ENCODE measurements around the gene DUSP14.

The DUSP14 gene

DNA sequence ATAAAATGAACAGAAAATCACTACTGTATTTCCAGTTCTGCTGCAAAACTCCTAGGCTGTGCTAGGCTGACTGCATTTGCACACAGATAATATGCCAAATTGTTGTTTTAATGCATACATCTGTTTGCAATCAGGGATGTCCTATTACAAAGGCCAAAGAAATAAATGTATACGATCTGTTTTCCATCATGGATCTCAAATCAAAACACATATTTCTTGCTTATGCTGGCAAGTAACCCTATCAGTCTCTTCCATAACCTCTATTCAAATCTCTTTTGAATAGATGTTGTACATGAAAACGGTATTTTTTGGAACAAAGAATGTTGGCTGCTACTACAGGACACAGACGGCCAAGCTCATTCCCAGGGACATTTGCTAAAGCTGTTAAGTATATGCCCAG, 56.6 kb downstream of the DUSP14 start:
- FAIRE-seq (no peak), DNase-seq (ENCODE audit: insufficient read length) (no peak)
- no peak for TF ChIP-seq POLR2A (IDR thresholded peaks at IDR 0.05; ENCODE audit: low read depth, low read length)
- TF ChIP-seq TAF1 (IDR thresholded peaks at IDR 0.05; ENCODE audit: borderline replicate concordance, low read depth, low read length) = no peak
- no peak for TF ChIP-seq POLR2AphosphoS5 (IDR thresholded peaks at IDR 0.05; ENCODE audit: low read depth, low read length)

DNA sequence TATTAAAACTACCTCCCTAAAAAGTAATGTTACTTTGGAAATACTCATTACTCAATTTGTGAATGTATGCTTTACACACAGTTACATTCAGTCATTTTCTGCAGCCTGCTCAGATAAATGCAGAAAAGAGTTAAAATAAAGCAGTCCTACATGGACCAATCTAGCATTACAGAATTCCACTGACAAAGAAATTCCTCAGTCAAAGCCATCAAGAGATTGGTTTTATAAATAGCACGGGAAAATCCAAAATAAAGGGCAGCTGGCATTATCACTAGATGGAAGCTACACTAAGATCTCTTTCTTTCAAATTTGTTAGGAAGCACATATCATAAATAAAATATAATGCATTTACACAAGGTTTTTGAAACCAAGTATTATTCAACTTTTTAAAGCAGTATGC, 58.3 kb downstream of the DUSP14 start:
- no peak for FAIRE-seq
- TF ChIP-seq POLR2AphosphoS5 (IDR thresholded peaks at IDR 0.05; ENCODE audit: low read depth, low read length) (no peak), POLR2A (IDR thresholded peaks at IDR 0.05; ENCODE audit: low read depth, low read length) (no peak), TAF1 (IDR thresholded peaks at IDR 0.05; ENCODE audit: borderline replicate concordance, low read depth, low read length) (no peak)
- DNase-seq (ENCODE audit: insufficient read length) = no peak

DNA sequence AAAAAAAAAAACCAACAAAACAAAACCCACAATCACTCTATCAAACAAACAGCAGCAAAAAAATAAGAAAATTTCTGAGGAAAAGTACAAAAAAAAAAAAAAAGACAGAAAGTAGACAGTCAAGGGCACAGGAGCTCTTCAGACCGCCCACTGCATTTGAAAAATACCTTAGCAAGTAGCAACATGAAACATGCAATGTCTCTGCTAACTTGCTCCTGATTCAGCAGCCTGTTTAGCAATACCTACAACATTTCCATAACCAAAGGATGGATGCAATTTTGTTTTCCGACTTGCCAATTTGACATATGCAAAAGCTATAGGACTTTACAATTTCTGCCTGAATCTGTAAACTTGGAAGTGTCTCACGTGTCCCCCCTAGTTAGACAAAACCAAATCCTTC, 62.1 kb downstream of the DUSP14 start:
- TF ChIP-seq POLR2AphosphoS5 (IDR thresholded peaks at IDR 0.05; ENCODE audit: low read depth, low read length) = no peak
- TF ChIP-seq POLR2A (IDR thresholded peaks at IDR 0.05; ENCODE audit: low read depth, low read length) = no peak
- no peak for FAIRE-seq
- DNase-seq (ENCODE audit: insufficient read length) = no peak

- DNase-seq (ENCODE audit: insufficient read length) = no peak
- TF ChIP-seq POLR2AphosphoS5 (IDR thresholded peaks at IDR 0.05; ENCODE audit: low read depth, low read length) (no peak), TAF1 (IDR thresholded peaks at IDR 0.05; ENCODE audit: borderline replicate concordance, low read depth, low read length) (no peak), POLR2A (IDR thresholded peaks at IDR 0.05; ENCODE audit: low read depth, low read length) (no peak)
- FAIRE-seq = no peak
Measured at GRCh38 chr17:37553401-37553966, 63.8 kb downstream of the DUSP14 start.

GRCh38 chr17:37555386-37555785, 65.7 kb downstream of the DUSP14 start:
- FAIRE-seq (no peak), DNase-seq (ENCODE audit: insufficient read length) (no peak)
- TF ChIP-seq POLR2A (IDR thresholded peaks at IDR 0.05; ENCODE audit: low read depth, low read length) = no peak

GRCh38 chr17:37557482-37557881, 67.8 kb downstream of the DUSP14 start:
- TF ChIP-seq POLR2A (IDR thresholded peaks at IDR 0.05; ENCODE audit: low read depth, low read length) (no peak), TAF1 (IDR thresholded peaks at IDR 0.05; ENCODE audit: borderline replicate concordance, low read depth, low read length) (no peak), POLR2AphosphoS5 (IDR thresholded peaks at IDR 0.05; ENCODE audit: low read depth, low read length) (no peak)
- FAIRE-seq (no peak), DNase-seq (ENCODE audit: insufficient read length) (no peak)

DNA sequence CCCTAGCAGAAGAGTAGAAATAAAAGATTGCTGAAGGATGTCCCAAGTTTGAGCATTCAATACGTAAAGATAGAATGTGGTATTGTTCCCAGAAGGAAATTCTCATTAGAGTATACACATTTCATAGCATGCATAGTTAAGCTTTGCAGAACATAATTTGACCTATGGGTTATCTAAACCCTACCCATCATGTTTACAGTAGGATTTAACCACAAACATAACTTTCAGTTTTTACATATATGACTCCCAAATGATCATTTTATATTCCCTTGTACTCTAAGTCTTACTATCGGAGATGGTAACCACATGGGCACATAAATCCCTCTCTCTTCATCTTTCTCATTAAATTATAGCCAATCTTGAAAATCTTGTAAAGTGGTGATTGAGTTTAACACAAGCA, 68.6 kb downstream of the DUSP14 start:
- no peak for FAIRE-seq
- DNase-seq (ENCODE audit: insufficient read length) = no peak
- no peak for TF ChIP-seq POLR2A (IDR thresholded peaks at IDR 0.05; ENCODE audit: low read depth, low read length)

GRCh38 chr17:37562016-37562745, 72.5 kb downstream of the DUSP14 start:
- no peak for FAIRE-seq
- no peak for TF ChIP-seq POLR2A (IDR thresholded peaks at IDR 0.05; ENCODE audit: low read depth, low read length)
- no peak for TF ChIP-seq POLR2AphosphoS5 (IDR thresholded peaks at IDR 0.05; ENCODE audit: low read depth, low read length)
- no peak for TF ChIP-seq TAF1 (IDR thresholded peaks at IDR 0.05; ENCODE audit: borderline replicate concordance, low read depth, low read length)
- DNase-seq (ENCODE audit: insufficient read length) = no peak
